H1 (cell line): ENCODE data around the gene MLANA. TPM values are rescaled to one million over a fixed set of nuclear protein-coding genes. Genes with fewer than 3 reads are reported as not detected.

Source experiments
- CTCF ChIA-PET: fragments of 300-600 bp; sonication (Branson Sonifier 250); formaldehyde crosslinking; loops from one replicate; lab custom pipeline; 2021; ENCODE audit not compliant: partially characterized antibody; lab: Charles Lee
- POLR2A ChIA-PET: fragments of 300-600 bp; sonication (Branson Sonifier 250); formaldehyde crosslinking; loops from one replicate; lab custom pipeline; 2021; ENCODE audit warnings: inconsistent platforms; ENCODE audit not compliant: partially characterized antibody; lab: Charles Lee
- DNase-seq, 2 experiments: peaks; one replicate each; pipeline versions ENCODE4 v3.0.0 to v3.0.0-alpha.2; 2010 to 2022; ENCODE audit warnings: low spot score in 2 of 2, low read depth in 1 of 2, mixed read lengths in 1 of 2
- FAIRE-seq: peaks from 2 replicates; lab custom pipeline; 2011; peaks lifted over from hg19 to GRCh38; lab: Jason Lieb, UNC
- H2AFZ ChIP-seq: 2 replicates; pipeline ENCODE4 v1.8.1; 2012; ENCODE audit warnings: low read length, inconsistent platforms
- H2AK5ac ChIP-seq: 2 replicates; pipeline ENCODE4 v1.6.1; 2013; ENCODE audit warnings: low read depth, low read length
- H2BK120ac ChIP-seq: replicated peaks from 2 replicates; pipeline ENCODE3; 2013; ENCODE audit warnings: low read depth, low read length, inconsistent platforms
- H2BK12ac ChIP-seq: 2 replicates; pipeline ENCODE4 v1.6.1; 2013; ENCODE audit warnings: low read depth, low read length
- H2BK15ac ChIP-seq: 2 replicates; pipeline ENCODE4 v1.6.1; 2013; ENCODE audit warnings: low read length
- H2BK20ac ChIP-seq: 2 replicates; pipeline ENCODE4 v1.6.1; 2013; ENCODE audit warnings: low read length
- H2BK5ac ChIP-seq: 2 replicates; pipeline ENCODE4 v1.6.1; 2013; ENCODE audit warnings: low read depth, low read length
- H3K14ac ChIP-seq: 2 replicates; pipeline ENCODE4 v1.6.1; 2013; ENCODE audit warnings: inconsistent platforms; ENCODE audit not compliant: insufficient read length
- H3K18ac ChIP-seq: 2 replicates; pipeline ENCODE4 v1.6.1; 2013; ENCODE audit warnings: low read length; ENCODE audit errors: extremely low read depth
- H3K23ac ChIP-seq: 2 replicates; pipeline ENCODE4 v1.6.1; 2013; ENCODE audit warnings: inconsistent platforms; ENCODE audit not compliant: insufficient read length
- H3K23me2 ChIP-seq: 2 replicates; pipeline ENCODE4 v1.6.1; 2013; ENCODE audit warnings: low read depth, low read length
- H3K27ac ChIP-seq: 2 replicates; pipeline ENCODE4 v1.6.1; 2011; ENCODE audit warnings: low read depth, low read length, inconsistent platforms
- H3K27me3 ChIP-seq, 4 experiments: replicated peaks in 1 of 4; 1 replicate in 1 of 4; 2 replicates in 3 of 4; pipeline versions ENCODE4 v1.6.1 to v1.8.1; 2011 to 2013; ENCODE audit warnings: low read length in 3 of 4, mild to moderate bottlenecking in 3 of 4, inconsistent platforms in 2 of 4, mixed read lengths in 2 of 4, moderate library complexity in 1 of 4; ENCODE audit not compliant: control insufficient read depth in 3 of 4, insufficient read depth in 3 of 4; ENCODE audit errors: extremely low read depth in 1 of 4
- H3K36me3 ChIP-seq, 4 experiments: 2 replicates each; pipeline versions ENCODE4 v1.6.1 to v1.8.1; 2011 to 2013; ENCODE audit warnings: mild to moderate bottlenecking in 4 of 4, low read length in 3 of 4, moderate library complexity in 2 of 4, control low read depth in 1 of 4, inconsistent platforms in 1 of 4; ENCODE audit not compliant: insufficient read depth in 4 of 4, control insufficient read depth in 2 of 4
- H3K4ac ChIP-seq: replicated peaks from 2 replicates; pipeline ENCODE3; 2013; ENCODE audit warnings: low read length, low read depth, mixed read lengths, inconsistent platforms; ENCODE audit not compliant: insufficient read length
- H3K4me1 ChIP-seq, 4 experiments: replicated peaks in 1 of 4; 1 replicate in 1 of 4; 2 replicates in 3 of 4; pipeline versions ENCODE4 v1.6.1 to v1.8.1; 2011 to 2013; ENCODE audit warnings: low read length in 3 of 4, inconsistent platforms in 2 of 4, mixed read lengths in 1 of 4; ENCODE audit not compliant: insufficient read depth in 4 of 4, control insufficient read depth in 3 of 4
- H3K4me2 ChIP-seq, 2 experiments: 2 replicates each; pipeline versions ENCODE4 v1.6.1 to v1.8.1; 2011 to 2013; ENCODE audit warnings: low read depth in 2 of 2, low read length in 2 of 2, control low read depth in 1 of 2, inconsistent platforms in 1 of 2, mild to moderate bottlenecking in 1 of 2; ENCODE audit not compliant: insufficient read depth in 1 of 2
- H3K4me3 ChIP-seq, 4 experiments: fragments of 200-600, 300-600 bp in 1 of 4; sonication (generic), shearing (Covaris generic), sonication (Bioruptor Twin) in 1 of 4; 2 replicates each; pipeline versions ENCODE4 v1.5.1 to v1.8.1; 2011 to 2016; ENCODE audit warnings: low read length in 4 of 4, low read depth in 3 of 4, control low read depth in 2 of 4, inconsistent platforms in 2 of 4, mild to moderate bottlenecking in 2 of 4, mixed read lengths in 1 of 4, moderate library complexity in 1 of 4; ENCODE audit not compliant: insufficient read depth in 2 of 4; ENCODE audit errors: extremely low read depth in 1 of 4
- H3K56ac ChIP-seq: replicated peaks from 2 replicates; pipeline ENCODE3; 2013; ENCODE audit warnings: low read depth, mild to moderate bottlenecking, mixed read lengths, low read length, inconsistent platforms; ENCODE audit not compliant: insufficient read length
- H3K79me1 ChIP-seq: 2 replicates; pipeline ENCODE4 v1.6.1; 2013; ENCODE audit warnings: low read depth, low read length, control low read depth
- H3K79me2 ChIP-seq, 2 experiments: 2 replicates each; pipeline versions ENCODE4 v1.6.1 to v1.8.1; 2012 to 2013; ENCODE audit warnings: low read length in 2 of 2, mild to moderate bottlenecking in 2 of 2, inconsistent platforms in 1 of 2; ENCODE audit not compliant: insufficient read depth in 2 of 2, control insufficient read depth in 1 of 2
- H3K9ac ChIP-seq, 4 experiments: replicated peaks in 1 of 4; 1 replicate in 1 of 4; 2 replicates in 3 of 4; pipeline versions ENCODE4 v1.6.1 to v1.8.1; 2011 to 2013; ENCODE audit warnings: low read depth in 3 of 4, low read length in 3 of 4, control low read depth in 2 of 4, mild to moderate bottlenecking in 2 of 4, moderate library complexity in 2 of 4, inconsistent platforms in 1 of 4; ENCODE audit errors: extremely low read depth in 1 of 4
- H3K9me3 ChIP-seq, 2 experiments: 2 replicates each; pipeline versions ENCODE4 v1.6.1 to v1.8.1; 2012 to 2013; ENCODE audit warnings: mild to moderate bottlenecking in 2 of 2, moderate library complexity in 2 of 2, control low read depth in 1 of 2, inconsistent platforms in 1 of 2, low read depth in 1 of 2, low read length in 1 of 2, mixed read lengths in 1 of 2; ENCODE audit not compliant: insufficient read depth in 2 of 2
- H4K20me1 ChIP-seq, 2 experiments: replicated peaks in 1 of 2; 2 replicates each; pipeline versions ENCODE3 to v1.8.1; 2011 to 2013; ENCODE audit warnings: inconsistent platforms in 2 of 2, low read length in 2 of 2, mild to moderate bottlenecking in 1 of 2; ENCODE audit not compliant: insufficient read depth in 2 of 2, control insufficient read depth in 1 of 2
- H4K5ac ChIP-seq: 2 replicates; pipeline ENCODE4 v1.6.1; 2013; ENCODE audit warnings: low read length, low read depth, mixed read lengths, inconsistent platforms; ENCODE audit not compliant: insufficient read length
- H4K8ac ChIP-seq: 2 replicates; pipeline ENCODE4 v1.8.0; 2013; ENCODE audit warnings: mild to moderate bottlenecking, moderate library complexity, low read length, inconsistent platforms; ENCODE audit not compliant: insufficient read depth; ENCODE audit errors: extremely low read depth
- H4K91ac ChIP-seq: replicated peaks from 2 replicates; pipeline ENCODE3; 2013; ENCODE audit warnings: low read length, mixed read lengths, inconsistent platforms; ENCODE audit not compliant: insufficient read length
- CEBPB ChIP-seq: IDR thresholded peaks from 2 replicates; pipeline ENCODE4 v1.6.1; 2012; ENCODE audit warnings: low read depth, low read length
- EP300 ChIP-seq, 2 experiments: IDR thresholded peaks; 1 replicate in 1 of 2; 2 replicates in 1 of 2; pipeline ENCODE4 v1.6.1; 2011 to 2012; ENCODE audit warnings: low read depth in 2 of 2, low read length in 2 of 2, mild to moderate bottlenecking in 2 of 2, borderline replicate concordance in 1 of 2, inconsistent platforms in 1 of 2, moderate library complexity in 1 of 2
- FOSL1 ChIP-seq: IDR thresholded peaks from 2 replicates; pipeline ENCODE4 v1.6.1; 2011; ENCODE audit warnings: mild to moderate bottlenecking, low read depth, low read length, moderate library complexity; ENCODE audit not compliant: insufficient read depth
- GTF2F1 ChIP-seq: IDR thresholded peaks from 2 replicates; pipeline ENCODE4 v1.6.1; 2012; ENCODE audit warnings: low read depth, low read length, improper control_type of control experiment, borderline replicate concordance
- HDAC2 ChIP-seq, 2 experiments: fragments of 300-600 bp in 1 of 2; sonication (generic) in 1 of 2; IDR thresholded peaks; 2 replicates each; pipeline ENCODE4 v1.6.1; 2011 to 2012; ENCODE audit warnings: low read depth in 2 of 2, low read length in 2 of 2, mild to moderate bottlenecking in 2 of 2, moderate library complexity in 2 of 2, borderline replicate concordance in 1 of 2, inconsistent platforms in 1 of 2
- RAD21 ChIP-seq, 2 experiments: IDR thresholded peaks in 1 of 2; conservative IDR thresholded peaks in 1 of 2; 2 replicates each; pipeline ENCODE4 v1.6.1; 2011; ENCODE audit warnings: low read depth in 2 of 2, low read length in 2 of 2, improper control_type of control experiment in 1 of 2, inconsistent platforms in 1 of 2, mild to moderate bottlenecking in 1 of 2, moderate library complexity in 1 of 2
- RFX5 ChIP-seq: IDR thresholded peaks from 2 replicates; pipeline ENCODE4 v1.6.1; 2011; ENCODE audit warnings: low read depth, low read length, improper control_type of control experiment, borderline replicate concordance
- RNF2 ChIP-seq: fragments of 200-900, 300-1000 bp; sonication (generic); IDR thresholded peaks from 2 replicates; pipeline ENCODE4 v1.7.1; 2016; ENCODE audit warnings: borderline replicate concordance, low read depth, mild to moderate bottlenecking, antibody characterized with exemption, low read length; ENCODE audit not compliant: poor library complexity, severe bottlenecking; ENCODE audit errors: missing control alignments
- SIN3A ChIP-seq, 2 experiments: IDR thresholded peaks in 1 of 2; conservative IDR thresholded peaks in 1 of 2; 2 replicates each; pipeline ENCODE4 v1.6.1; 2011 to 2012; ENCODE audit warnings: low read length in 2 of 2, improper control_type of control experiment in 1 of 2, low read depth in 1 of 2, mild to moderate bottlenecking in 1 of 2
- TBP ChIP-seq: IDR thresholded peaks from 2 replicates; pipeline ENCODE4 v1.6.1; 2011; ENCODE audit warnings: low read depth, low read length, improper control_type of control experiment
- WGBS, 2 experiments: shearing (Covaris generic) in 1 of 2; methylation state at CpG; one replicate each; pipeline versions ENCODE4 v1.1.6 to v1.1.7; 2013 to 2015; ENCODE audit warnings: low lambda C conversion rate in 2 of 2, mixed read lengths in 2 of 2, inconsistent platforms in 1 of 2, low coverage in 1 of 2, missing lambda C conversion rate in 1 of 2; ENCODE audit not compliant: insufficient replicate concordance in 2 of 2, insufficient coverage in 1 of 2, insufficient read length in 1 of 2; ENCODE audit errors: extremely low coverage in 1 of 2, missing lambda C conversion rate in 1 of 2; 5-methylcytosine and 5-hydroxymethylcytosine counted together
- polyA plus RNA-seq, 7 experiments: library from polyadenylated mRNA; depleted of rRNA in 3 of 7; stranded (reverse) in 5 of 7; unstranded in 2 of 7; fragments of >200 nt in 5 of 7; fragments of 200-250 nt in 2 of 7; gene quantifications; 1 replicate in 5 of 7; 2 replicates in 1 of 7; 4 replicates in 1 of 7; pipeline versions ENCODE4 v1.2.1 to v1.2.3, GENCODE V29; 2011 to 2013; ENCODE audit warnings: missing spikeins in 2 of 7, mixed read lengths in 2 of 7
- total RNA-seq: library from RNA; stranded (reverse); fragmentation: NEBNext Ultra II Directional; extraction: Animal tissue kit (Norgen Biotek cat#: 25700); gene quantifications from 2 replicates; pipeline ENCODE4 v1.2.1, GENCODE V29; 2021

Gene MLANA
- total and polyA plus RNA-seq, 2 of the 8 experiments (the other 6 are each of a cell fraction or from before 2014, with no cell fraction given), result not detected

GRCh38 chr9:5848372-5848882 lies 42.3 kb upstream of the MLANA start:
- ChIA-PET CTCF (interaction anchor here (0.9 to 1.1 kb wide), 3 partner anchors 9 to 38 kb away, joined by 3 to 6 read pairs (median 4); no protein-coding TSS in a partner anchor), POLR2A (no interaction called here)
- Histone ChIP-seq H4K8ac (no peak overlapping the region), H3K27me3 (no peaks in the 10 kb centered on the region), H3K79me1 (no peaks in the 10 kb centered on the region), H3K27ac (no peak overlapping the region), H3K18ac (no peak overlapping the region), H2BK12ac (no peak overlapping the region), H4K91ac (no peak overlapping the region), H2BK5ac (no peak overlapping the region), H2BK120ac (no peak overlapping the region), H3K14ac (no peak overlapping the region), H3K23ac (no peak overlapping the region), H3K79me2 (no peaks in the 10 kb centered on the region), H3K9ac (no peak overlapping the region), H3K56ac (no peak overlapping the region), H2AFZ (no peak overlapping the region), H3K4me1 (peaks cover 0 to 2% (median 0%) of the 10 kb centered on the region in 4 experiments; a peak in 1 of 7 replicates), H3K4ac (no peak overlapping the region), H2AK5ac (no peak overlapping the region), H3K23me2 (no peaks in the 10 kb centered on the region), H3K4me2 (no peak overlapping the region), H3K36me3 (no peaks in the 10 kb centered on the region), H3K9me3 (no peaks in the 10 kb centered on the region), H2BK20ac (no peak overlapping the region), H4K20me1 (no peaks in the 10 kb centered on the region), H2BK15ac (no peak overlapping the region), H3K4me3 (no peak overlapping the region), H4K5ac (no peak overlapping the region)
- 91% methylated on average over 3 of the region's 3 CpGs; no CpG with 5 or more reads in 1 of the 2 experiments for WGBS, 2 experiments
- TF ChIP-seq RAD21 (IDR thresholded peaks at IDR 0.05 in 1 of 2, conservative IDR thresholded peaks at IDR 0.05 in 1 of 2; ENCODE audit: low read depth in 2 of 2, low read length in 2 of 2) (no peak), TBP (no peak), RFX5 (no peak), FOSL1 (no peak), RNF2 (no peak), EP300 (IDR thresholded peaks at IDR 0.05; ENCODE audit: borderline replicate concordance in 1 of 2, low read depth in 2 of 2, low read length in 2 of 2) (no peak), HDAC2 (IDR thresholded peaks at IDR 0.05; ENCODE audit: borderline replicate concordance in 1 of 2, low read depth in 2 of 2, low read length in 2 of 2) (no peak), CEBPB (no peak), GTF2F1 (no peak), SIN3A (conservative IDR thresholded peaks at IDR 0.05 in 1 of 2, IDR thresholded peaks at IDR 0.05 in 1 of 2; ENCODE audit: low read depth in 1 of 2, low read length in 2 of 2) (no peak)
- FAIRE-seq (no peak), DNase-seq (no peak)
